K562 treated with DMSO at 1 percent for 24 hours (cell line): ENCODE measurements around the gene FPR1. TPM values are rescaled to one million over a fixed set of nuclear protein-coding genes. Genes with fewer than 3 reads are reported as not detected.

Experiments used
- total RNA-seq: library from RNA; unstranded; fragments of 300-600 nt; gene quantifications from 2 replicates; pipeline ENCODE4 v1.2.3, GENCODE V29; 2022; ENCODE audit warnings: low read depth; ENCODE audit not compliant: insufficient read depth

Gene FPR1, protein sequence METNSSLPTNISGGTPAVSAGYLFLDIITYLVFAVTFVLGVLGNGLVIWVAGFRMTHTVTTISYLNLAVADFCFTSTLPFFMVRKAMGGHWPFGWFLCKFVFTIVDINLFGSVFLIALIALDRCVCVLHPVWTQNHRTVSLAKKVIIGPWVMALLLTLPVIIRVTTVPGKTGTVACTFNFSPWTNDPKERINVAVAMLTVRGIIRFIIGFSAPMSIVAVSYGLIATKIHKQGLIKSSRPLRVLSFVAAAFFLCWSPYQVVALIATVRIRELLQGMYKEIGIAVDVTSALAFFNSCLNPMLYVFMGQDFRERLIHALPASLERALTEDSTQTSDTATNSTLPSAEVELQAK
- total RNA-seq: 0.50 and 0.93 TPM in 2 replicates

DNA sequence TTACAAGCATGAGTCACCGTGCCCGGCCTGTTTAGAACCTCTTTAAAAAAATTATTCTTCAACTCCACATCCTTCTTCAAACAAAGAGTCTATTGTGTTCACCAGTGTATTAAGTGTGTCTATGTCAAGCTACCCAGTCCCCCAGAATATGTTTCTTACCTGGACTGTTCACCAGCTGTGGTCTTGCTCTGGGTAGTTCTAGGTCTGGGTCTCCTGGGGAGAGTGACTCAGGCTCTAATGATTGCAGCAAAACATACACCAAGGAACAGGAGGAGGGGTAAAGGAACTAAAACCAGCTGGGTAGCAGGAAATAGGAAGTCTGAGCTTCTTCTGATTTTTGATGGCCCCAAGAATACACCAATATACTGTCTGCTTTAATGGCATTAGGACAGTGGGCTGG lies at the start of gene FPR1:
Gene FPR1, minus strand, starts transcription at position 224 of the 400 bp plus-strand sequence. CDS start 4,884 bp downstream, outside the sequence.

DNA sequence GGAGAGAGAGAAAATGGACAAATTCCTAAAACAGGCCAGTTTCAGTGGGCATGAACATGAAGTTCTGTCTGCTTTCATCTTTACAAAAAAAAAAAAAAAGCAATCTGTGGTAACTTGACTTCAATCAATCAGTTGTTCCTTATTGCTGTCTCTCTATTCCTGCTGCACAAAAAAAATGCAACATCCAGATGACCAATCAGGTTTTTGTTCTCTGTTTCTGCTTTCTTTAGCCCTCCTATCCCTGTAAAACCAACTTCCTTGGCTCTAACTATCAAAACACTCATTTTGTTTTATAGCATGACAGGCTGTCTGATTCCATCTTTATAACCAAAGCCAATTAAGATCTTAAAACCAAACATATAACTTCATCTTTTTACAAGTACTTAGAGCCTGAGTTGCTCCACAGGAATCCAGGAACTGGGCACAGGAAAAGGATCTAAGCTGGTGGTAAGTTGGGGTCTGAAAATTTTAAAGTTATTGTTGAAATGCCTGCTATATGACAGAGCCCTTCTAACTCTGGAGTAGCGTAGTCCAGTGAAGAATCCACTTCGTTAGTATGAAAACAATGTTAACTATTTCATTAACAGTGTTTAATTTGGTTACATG lies 43.3 kb upstream of the FPR1 start, which contains the start of gene FPR3:
Gene FPR3, plus strand, starts transcription at position 273 of the 606 bp plus-strand sequence. CDS start 28,592 bp downstream, outside the sequence.

DNA sequence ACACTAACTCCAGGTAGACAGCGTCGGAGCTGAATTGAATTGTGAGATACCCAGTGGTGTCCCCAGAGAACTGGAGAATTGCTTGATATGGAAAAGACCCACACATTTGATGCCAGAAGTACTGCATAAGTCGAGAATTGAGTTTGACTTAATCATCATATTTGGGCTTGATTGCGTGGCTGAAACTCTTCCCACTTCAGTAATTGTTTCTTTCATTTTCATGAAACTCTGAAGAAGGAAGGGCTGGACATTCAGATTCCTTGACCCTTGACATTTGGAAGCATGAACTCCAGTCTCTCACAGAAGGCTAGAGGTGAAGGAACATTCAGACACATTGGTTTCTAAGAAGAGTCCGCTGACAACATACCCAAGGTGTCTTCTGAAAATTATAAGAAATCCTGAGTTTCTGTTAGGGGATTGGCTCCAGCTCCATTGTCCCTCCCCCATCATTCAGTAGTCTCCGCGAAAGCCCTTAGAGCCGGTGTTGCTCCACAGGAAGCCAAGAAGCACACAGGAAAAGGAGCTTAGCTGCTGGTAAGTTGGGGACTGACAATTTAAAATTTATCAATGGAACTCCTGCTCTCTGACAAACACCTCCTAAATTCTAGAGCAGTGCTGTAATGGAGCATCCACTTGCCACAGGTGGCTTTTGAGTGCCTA lies 9.1 kb upstream of the FPR1 start, which contains the start of gene FPR2:
Gene FPR2, plus strand, starts transcription at position 484 of the 660 bp plus-strand sequence. CDS start 7,479 bp downstream, outside the sequence.

Other genes starting within 250 kb of the FPR1 start
- gene SIGLEC6, start 220.2 kb downstream of the FPR1 start, total RNA-seq: 21.0 and 23.9 TPM in 2 replicates
- gene ZNF175, start 180.6 kb downstream of the FPR1 start, total RNA-seq: 8.8 and 11.4 TPM in 2 replicates
- gene SIGLEC5, start 121.5 kb downstream of the FPR1 start, total RNA-seq: 0.45 TPM in 1 of 2 replicates, not detected in the other
- gene SIGLEC14, start 105.1 kb downstream of the FPR1 start, total RNA-seq: 0.49 and 0.56 TPM in 2 replicates
- 11.1 and 29.9 TPM in 2 replicates for gene SPACA6, start 58.5 kb downstream of the FPR1 start, total RNA-seq
- gene HAS1, start 27.9 kb downstream of the FPR1 start, total RNA-seq: not detected in 2 replicates
- gene FPR2, start 9.3 kb upstream of the FPR1 start, total RNA-seq: 1.2 TPM in 1 of 2 replicates, not detected in the other
- gene FPR3, start 43.3 kb upstream of the FPR1 start, total RNA-seq: 0.31 and 0.46 TPM in 2 replicates
- gene ZNF577, start 136.1 kb upstream of the FPR1 start, total RNA-seq: 3.2 and 5.3 TPM in 2 replicates
- 2.2 TPM in 2 replicates for gene ZNF649, start 153.1 kb upstream of the FPR1 start, total RNA-seq
- gene ZNF613, start 175.6 kb upstream of the FPR1 start, total RNA-seq: 1.4 and 3.1 TPM in 2 replicates
- gene ZNF350, start 235.0 kb upstream of the FPR1 start, total RNA-seq: 1.5 and 3.0 TPM in 2 replicates